Inferior parietal cortex (tissue), 1 donor: ENCODE results near the gene PAGE2B.
"Not testable (repeated sequence)": the region's sequence is repeated elsewhere in the genome, so short reads cannot be mapped to it uniquely, and the experiment has no call there.

Experiments
- DNase-seq: peaks from one replicate; pipeline ENCODE4 v3.0.0-alpha.2; 2016; ENCODE audit errors: extremely low spot score

PAGE2B gene

DNA sequence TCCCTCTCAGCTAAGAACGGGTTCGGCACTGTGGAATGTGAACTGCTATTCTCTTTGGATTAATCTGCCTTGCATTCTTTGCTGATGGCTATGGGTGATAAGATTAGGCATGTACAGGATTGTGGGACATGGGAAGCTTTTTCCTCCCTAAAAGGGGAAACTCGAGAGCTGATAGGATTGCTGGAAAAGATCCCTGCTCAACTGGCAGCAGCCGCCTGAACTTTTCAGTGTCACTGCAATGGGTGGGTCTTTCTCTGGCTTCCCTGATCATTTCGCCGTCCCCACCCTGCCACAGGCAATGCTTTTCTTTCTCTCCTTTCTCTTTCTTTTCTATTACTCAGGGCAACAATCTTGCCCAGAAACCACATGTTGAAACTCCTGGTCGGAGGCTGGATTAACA lies 34.5 kb downstream of the PAGE2B start:
- no peak for DNase-seq

DNA sequence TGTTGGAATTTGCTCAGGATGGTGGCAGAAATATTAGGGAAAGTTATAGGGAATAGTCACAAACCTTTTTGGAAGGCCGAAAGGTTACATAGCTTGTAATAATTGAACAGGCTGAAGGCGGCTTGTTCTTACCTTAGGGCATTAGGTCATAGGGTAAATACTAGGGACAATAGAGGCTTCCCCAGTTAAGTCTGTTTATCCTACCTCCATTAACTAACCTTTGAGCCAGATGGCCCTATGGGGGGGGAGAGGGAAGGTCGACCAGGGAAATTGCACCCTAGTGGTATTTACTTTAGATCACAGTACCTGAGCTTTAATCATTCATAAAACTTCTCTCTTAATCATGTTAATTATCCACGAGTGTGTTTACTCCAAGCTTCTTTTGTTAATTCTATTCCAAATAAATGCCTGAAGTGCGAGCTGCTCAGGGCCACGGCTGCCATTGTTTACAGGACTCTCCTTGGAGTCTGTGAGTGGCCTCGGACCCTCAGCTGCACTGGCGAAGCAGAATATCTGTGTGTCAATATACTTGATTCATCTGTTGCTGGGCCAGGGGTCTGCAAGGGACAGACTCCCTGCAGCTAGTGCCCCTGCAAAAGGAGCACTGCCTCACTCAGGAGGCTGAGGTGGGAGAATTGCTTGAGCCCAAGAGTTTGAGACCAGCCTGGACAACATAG lies 36.9 kb downstream of the PAGE2B start:
- no peak for DNase-seq

DNA sequence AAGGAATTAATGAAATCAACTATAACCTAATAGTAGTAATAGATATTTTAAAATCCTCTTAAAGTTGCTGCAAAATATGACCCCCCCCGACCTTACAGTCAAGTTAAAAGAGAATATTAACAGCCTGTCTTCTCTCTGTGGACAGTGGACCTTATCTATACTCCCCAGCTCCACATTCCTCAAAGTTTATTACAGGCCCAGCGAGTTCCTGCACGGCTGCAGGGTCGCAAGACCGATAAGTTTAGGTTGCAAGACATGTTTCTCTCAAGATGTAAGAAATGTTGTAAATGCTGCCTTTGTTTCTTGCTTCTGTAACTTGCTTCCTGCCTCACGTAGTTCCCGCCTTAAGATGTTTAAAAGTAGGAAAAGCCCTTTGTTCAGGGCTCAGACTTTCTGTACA lies 41.8 kb downstream of the PAGE2B start:
- DNase-seq, result not testable (repeated sequence)

DNA sequence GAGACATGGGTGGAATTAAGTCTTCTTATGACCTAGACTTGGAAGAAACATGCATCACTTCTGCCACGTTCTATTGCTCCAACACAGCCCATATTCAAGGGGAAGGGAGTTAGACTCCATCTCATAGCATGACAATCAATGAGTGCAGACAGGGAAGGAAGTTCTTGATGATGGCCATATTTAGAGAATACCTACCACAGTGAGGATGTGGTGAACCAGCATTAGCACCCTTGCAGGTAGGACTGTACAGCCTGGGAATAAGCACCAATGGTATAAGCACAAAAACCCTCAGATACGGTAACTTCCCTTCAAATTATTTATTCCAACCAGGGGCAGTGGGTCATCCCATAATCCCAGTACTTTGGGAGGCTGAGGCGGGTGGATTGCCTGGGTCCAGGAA lies 43.7 kb downstream of the PAGE2B start:
- DNase-seq, result no peak

DNA sequence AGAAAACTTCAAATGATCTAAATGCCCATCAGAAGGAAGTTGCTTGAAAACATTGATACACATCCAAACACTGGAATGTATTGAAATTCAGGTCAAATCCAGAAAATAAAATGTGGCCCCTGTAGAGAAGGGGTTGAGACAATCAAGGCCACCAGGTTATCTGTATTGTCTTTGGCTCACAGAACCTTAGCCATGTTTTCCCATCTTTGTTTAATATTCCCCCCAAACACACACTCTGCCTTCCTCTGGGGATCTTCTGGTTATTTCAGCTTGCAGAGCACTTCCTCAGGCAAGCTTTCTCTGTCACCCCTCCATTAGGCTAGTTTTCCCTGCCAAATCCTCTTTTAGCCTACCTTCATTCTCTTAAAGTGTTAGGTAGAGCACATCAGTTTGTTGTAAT lies 44.4 kb downstream of the PAGE2B start:
- no peak for DNase-seq

DNA sequence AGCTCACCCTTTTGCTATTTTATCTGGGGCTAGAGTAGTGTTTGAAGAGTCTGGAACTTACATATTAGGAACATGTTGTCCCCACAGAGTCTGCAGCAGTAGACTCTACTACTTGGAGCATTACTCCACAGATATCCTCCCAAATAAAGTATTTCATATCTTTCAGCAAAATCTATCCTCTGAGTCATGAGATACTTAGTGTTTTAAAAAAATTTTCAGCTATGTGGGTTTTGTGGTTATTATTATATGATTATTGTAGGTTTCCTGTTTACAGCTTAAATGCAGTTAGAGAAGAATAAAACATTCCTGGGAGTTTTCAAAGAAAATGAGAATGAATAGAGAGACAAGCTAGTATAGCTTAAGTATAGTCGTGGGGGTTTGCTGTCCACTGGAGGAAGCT lies 44.9 kb downstream of the PAGE2B start:
- no peak for DNase-seq

DNA sequence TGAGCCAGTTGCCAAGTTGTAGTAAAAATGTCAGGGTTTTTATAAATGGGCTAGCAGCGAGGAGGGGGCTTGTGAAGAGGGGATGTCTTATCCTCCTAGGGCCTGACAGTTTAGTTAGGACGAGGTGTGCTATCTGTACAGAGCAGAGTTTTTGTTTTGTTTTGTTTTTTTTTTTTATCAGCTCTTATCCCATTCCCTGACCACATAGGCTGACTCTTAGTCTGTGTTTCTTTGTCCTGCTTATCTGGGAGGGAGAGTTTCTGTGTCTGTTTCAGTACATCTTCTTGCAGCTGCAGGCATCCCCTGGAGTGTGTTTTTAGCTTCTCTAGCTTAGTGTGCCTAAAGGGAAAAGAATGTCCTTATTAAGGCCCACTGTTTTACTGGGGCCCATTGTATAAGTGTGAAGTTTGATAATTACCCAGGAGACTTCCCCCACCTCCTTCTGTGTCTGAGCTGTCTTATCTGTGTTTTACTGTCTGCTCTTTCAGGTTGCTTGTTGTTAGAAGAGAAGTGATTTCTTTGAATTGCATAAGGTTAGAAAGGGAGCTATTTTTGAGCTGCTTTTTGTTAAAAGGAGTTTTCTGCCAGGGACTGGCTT lies 46.0 kb downstream of the PAGE2B start:
- no peak for DNase-seq

DNA sequence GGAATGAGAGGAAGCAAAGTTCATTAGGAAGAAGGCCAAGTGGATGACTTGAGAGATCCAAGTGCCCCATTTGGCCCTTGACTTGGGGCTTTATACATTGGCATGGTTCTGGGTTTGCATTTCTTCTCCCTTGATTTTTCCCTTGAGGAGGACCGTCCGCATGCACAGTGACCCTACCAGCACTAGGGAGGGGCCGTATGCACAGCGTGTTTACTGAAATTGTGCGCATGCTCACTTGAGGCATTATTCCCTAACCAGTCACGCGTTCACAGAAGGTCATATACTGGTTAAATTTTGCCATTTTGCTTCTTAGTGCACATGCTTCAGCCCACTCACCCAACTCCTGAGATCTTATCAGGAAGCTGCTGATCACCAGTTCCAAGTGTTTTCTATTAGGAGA lies 49.1 kb downstream of the PAGE2B start:
- DNase-seq, result no peak

DNA sequence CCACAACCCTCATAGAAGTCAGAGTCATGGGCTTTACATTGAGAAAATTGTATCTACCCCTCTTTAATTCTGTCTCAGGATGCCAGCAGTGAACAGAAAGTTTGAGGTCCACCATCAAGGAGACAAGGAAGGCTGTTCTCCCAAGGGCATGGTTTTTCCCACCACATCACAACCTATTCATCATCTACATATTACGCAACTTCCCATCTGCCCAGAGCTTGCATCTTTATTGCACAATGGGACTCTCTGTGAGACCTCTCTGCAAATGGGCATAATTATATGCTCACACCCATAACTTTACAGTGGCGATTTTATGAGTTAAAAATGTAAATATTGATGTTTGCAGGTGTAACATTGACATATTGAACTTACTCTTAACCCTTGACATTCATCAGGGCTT lies 52.9 kb downstream of the PAGE2B start:
- DNase-seq, result no peak
